ENCODE results near the gene FRMD3.

The FRMD3 gene

DNA sequence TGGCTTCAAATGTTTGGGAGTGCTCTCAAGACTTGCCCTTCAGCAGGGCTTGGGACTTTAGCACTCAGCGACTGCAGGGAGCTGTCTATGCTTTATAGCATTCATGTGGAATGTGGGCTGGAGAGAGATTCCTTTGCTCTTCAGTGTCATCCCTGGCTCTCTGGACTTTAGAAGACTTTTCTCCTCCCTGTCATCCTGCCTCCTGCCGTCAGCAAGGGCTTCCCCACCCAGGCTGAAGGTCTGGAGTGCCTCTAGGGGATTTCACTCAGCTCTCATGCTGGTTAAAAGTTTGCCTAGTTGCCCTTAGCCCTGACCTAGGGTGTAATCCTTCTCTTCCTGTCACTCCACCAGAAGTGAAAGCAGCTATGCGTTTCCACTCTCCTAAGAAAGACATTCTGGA, 210.9 kb downstream of the FRMD3 start:
- H3K27ac ChIP-seq: no peak overlapping the region
- TF ChIP-seq, protein P1, sequence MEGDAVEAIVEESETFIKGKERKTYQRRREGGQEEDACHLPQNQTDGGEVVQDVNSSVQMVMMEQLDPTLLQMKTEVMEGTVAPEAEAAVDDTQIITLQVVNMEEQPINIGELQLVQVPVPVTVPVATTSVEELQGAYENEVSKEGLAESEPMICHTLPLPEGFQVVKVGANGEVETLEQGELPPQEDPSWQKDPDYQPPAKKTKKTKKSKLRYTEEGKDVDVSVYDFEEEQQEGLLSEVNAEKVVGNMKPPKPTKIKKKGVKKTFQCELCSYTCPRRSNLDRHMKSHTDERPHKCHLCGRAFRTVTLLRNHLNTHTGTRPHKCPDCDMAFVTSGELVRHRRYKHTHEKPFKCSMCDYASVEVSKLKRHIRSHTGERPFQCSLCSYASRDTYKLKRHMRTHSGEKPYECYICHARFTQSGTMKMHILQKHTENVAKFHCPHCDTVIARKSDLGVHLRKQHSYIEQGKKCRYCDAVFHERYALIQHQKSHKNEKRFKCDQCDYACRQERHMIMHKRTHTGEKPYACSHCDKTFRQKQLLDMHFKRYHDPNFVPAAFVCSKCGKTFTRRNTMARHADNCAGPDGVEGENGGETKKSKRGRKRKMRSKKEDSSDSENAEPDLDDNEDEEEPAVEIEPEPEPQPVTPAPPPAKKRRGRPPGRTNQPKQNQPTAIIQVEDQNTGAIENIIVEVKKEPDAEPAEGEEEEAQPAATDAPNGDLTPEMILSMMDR (conservative IDR thresholded peaks at IDR 0.05): no peak

DNA sequence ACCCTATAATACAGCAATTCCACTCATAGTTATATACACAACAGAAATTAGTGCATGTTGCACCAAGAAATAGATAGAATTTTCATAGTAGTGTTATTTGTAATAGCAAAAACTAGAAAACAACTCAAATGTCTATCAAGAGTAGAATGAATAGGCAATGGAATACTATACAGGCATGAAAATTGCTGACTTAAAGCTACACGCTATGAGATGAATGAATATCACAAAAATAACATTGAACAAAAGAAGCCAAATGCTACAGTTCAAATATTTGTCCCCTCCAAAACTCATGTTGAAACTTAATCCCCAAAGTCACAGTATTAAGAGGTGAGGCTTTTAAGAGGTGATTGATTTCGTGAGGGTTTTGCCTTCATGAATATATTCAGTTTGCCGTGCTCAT, 215.1 kb downstream of the FRMD3 start:
- TF ChIP-seq, protein P1 (conservative IDR thresholded peaks at IDR 0.05): no peak
- no peak overlapping the region for H3K27ac ChIP-seq

DNA sequence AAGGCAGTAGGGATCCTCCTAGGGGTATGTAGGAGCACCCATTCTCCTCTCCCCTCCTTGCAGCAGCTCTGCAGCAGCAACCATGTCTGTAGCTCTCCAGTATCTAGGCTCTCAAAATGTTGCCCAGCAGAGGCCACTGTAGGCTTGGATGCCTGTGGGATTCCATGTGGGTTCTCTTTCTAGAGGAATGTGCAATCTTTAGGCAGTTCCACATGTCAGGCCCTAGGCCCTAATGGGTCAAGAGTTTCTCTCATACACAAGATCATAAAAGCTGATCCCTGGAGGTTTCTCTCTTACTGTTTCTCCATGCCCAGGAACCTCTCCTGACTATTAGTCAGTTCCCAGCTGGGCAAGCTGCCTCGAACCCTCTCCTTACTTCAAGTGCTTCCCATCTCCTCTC, 215.8 kb downstream of the FRMD3 start:
- no peak overlapping the region for H3K27ac ChIP-seq
- TF ChIP-seq, protein P1 (conservative IDR thresholded peaks at IDR 0.05): no peak

DNA sequence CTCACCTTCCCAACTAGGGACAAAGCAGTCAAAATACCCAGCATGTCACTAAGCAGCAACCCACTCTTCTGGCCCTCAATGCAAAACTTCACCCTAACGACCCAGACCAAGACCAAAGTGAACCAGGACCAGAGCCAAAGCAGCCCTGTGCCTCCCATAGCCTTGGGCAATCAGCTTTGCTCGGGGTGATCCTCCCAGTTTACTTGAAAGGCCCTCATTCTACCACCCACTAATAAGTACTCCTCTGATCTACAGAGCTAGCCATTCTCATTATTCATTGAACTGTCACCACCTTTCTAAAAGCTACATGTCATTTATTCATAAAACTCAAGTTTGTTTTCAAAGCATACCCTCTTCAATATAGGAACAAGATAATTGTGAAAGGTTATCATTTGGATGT, 221.0 kb downstream of the FRMD3 start:
- TF ChIP-seq, protein P1 (conservative IDR thresholded peaks at IDR 0.05): no peak
- no peak overlapping the region for H3K27ac ChIP-seq

DNA sequence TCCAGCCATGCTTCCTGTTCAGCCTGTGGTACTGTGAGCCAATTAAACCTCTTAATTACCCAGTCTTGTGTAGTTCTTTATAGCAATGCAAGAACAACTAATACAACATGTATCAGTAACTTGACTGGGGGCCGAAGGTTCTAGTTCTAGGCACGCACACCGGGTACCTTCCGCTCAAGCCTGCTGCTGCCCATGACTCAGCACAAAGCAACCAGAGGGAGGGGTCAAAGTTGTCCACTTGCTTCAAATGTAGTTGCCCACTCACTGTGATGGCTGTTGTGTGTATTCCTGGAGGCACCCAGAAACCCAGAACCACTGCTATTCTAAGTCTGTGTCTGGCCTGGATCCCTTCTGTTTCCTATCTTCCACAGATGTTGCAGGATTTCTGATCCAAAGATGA, 222.6 kb downstream of the FRMD3 start:
- TF ChIP-seq, protein P1 (conservative IDR thresholded peaks at IDR 0.05): no peak

DNA sequence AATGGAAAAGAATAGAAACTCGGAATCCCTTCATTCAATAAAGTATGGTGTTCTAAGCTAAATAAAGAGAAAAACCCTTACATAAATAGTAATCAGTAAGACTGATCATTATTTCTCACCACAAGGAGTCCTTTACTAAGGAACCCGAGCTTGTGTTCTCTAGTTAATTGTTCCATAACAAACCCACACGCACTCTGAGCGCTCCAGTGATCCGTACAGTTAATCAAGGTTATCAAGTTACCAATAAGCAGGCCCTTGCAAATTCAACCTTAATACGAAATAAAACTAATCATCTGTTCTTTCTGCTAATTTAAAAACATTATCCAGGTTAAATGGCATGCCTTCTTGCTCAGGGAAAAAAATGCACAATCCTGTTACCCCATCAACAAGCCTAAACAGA, 224.4 kb downstream of the FRMD3 start:
- TF ChIP-seq, protein P1 (conservative IDR thresholded peaks at IDR 0.05): no peak
- H3K27ac ChIP-seq: no peak overlapping the region

More for the DNA sequence above, 222.6 kb downstream of the FRMD3 start:
- H3K27ac ChIP-seq: no peak overlapping the region

DNA sequence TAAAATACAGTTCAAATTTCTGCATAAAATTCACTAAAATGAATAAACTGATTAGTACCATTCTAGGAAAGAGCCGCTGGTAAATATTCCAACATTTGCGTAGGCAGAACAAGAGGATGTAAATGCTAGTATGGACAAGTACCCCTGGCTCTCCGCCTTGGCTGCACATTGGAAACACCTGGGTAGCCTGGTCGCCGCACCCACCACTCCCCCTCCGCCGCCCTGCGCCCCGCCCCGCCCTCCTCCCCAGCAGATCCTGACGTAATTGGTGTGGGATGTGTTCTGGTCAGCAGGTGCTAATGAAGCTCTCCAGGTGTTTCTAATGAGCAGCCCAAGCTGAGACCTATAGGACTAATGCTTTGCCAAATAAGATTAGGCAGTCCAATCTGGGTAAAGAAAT, 225.7 kb downstream of the FRMD3 start:
- TF ChIP-seq, protein P1 (conservative IDR thresholded peaks at IDR 0.05): no peak
- no peak overlapping the region for H3K27ac ChIP-seq

Data from VCaP (cell line).